Astrocyte (in vitro differentiated cells and primary cell): Measurements from ENCODE around the gene LYZL1. TPM values are rescaled to one million over a fixed set of nuclear protein-coding genes. Genes with fewer than 3 reads are reported as not detected.

Source experiments
- DNase-seq: peaks from one replicate; pipeline ENCODE4 v3.0.0-alpha.2; 2010; ENCODE audit warnings: low read depth
- FAIRE-seq: peaks from 2 replicates; lab custom pipeline; 2011; peaks lifted over from hg19 to GRCh38; lab: Jason Lieb, UNC
- H2AFZ ChIP-seq: 2 replicates; pipeline ENCODE4 v1.6.0; 2012; ENCODE audit warnings: low read depth, low read length, inconsistent platforms
- H3K27ac ChIP-seq: 2 replicates; pipeline ENCODE4 v1.5.1; 2011; ENCODE audit warnings: low read depth, low read length, inconsistent platforms
- H3K27me3 ChIP-seq: 2 replicates; pipeline ENCODE4 v1.6.0; 2011; ENCODE audit warnings: low read length, inconsistent platforms; ENCODE audit not compliant: insufficient read depth
- H3K36me3 ChIP-seq: 2 replicates; pipeline ENCODE4 v1.5.1; 2011; ENCODE audit warnings: low read length, inconsistent platforms; ENCODE audit not compliant: insufficient read depth
- H3K4me1 ChIP-seq: 2 replicates; pipeline ENCODE4 v1.5.1; 2011; ENCODE audit warnings: low read length, inconsistent platforms; ENCODE audit not compliant: insufficient read depth
- H3K4me2 ChIP-seq: 2 replicates; pipeline ENCODE4 v1.6.0; 2012; ENCODE audit warnings: low read length, inconsistent platforms
- H3K4me3 ChIP-seq: 2 replicates; pipeline ENCODE4 v1.5.1; 2011; ENCODE audit warnings: low read depth, mild to moderate bottlenecking, low read length, inconsistent platforms; ENCODE audit not compliant: insufficient read depth
- H3K79me2 ChIP-seq: 2 replicates; pipeline ENCODE4 v1.6.0; 2012; ENCODE audit warnings: mild to moderate bottlenecking, low read length, inconsistent platforms; ENCODE audit not compliant: insufficient read depth
- H3K9ac ChIP-seq: 2 replicates; pipeline ENCODE4 v1.6.0; 2012; ENCODE audit warnings: mild to moderate bottlenecking, low read length, inconsistent platforms
- H3K9me3 ChIP-seq: 2 replicates; pipeline ENCODE4 v1.5.1; 2012; ENCODE audit warnings: low read depth, mild to moderate bottlenecking, low read length, inconsistent platforms; ENCODE audit not compliant: insufficient read depth
- H4K20me1 ChIP-seq: 2 replicates; pipeline ENCODE4 v1.6.0; 2012; ENCODE audit warnings: low read length, inconsistent platforms; ENCODE audit not compliant: insufficient read depth
- H3K27ac Mint-ChIP-seq: one replicate; pipeline ENCODE4 v1.8.0; 2021; ENCODE audit warnings: mild to moderate bottlenecking, mixed read lengths; ENCODE audit not compliant: unreplicated experiment
- H3K27me3 Mint-ChIP-seq: one replicate; pipeline ENCODE4 v1.8.0; 2021; ENCODE audit warnings: low read depth, mixed read lengths; ENCODE audit not compliant: unreplicated experiment
- H3K36me3 Mint-ChIP-seq: one replicate; pipeline ENCODE4 v1.8.0; 2021; ENCODE audit warnings: low read depth, mixed read lengths; ENCODE audit not compliant: unreplicated experiment
- H3K4me1 Mint-ChIP-seq: one replicate; pipeline ENCODE4 v1.8.0; 2021; ENCODE audit warnings: low read depth, mixed read lengths; ENCODE audit not compliant: unreplicated experiment
- H3K4me3 Mint-ChIP-seq: one replicate; pipeline ENCODE4 v1.8.0; 2021; ENCODE audit warnings: mild to moderate bottlenecking, moderate library complexity, mixed read lengths; ENCODE audit not compliant: unreplicated experiment
- H3K9me3 Mint-ChIP-seq: one replicate; pipeline ENCODE4 v1.8.0; 2021; ENCODE audit warnings: mild to moderate bottlenecking, mixed read lengths; ENCODE audit not compliant: unreplicated experiment
- CTCF ChIP-seq: IDR thresholded peaks from 2 replicates; pipeline ENCODE4 v1.5.1; 2011; ENCODE audit warnings: low read depth, mild to moderate bottlenecking, inconsistent platforms, low read length, moderate library complexity; ENCODE audit not compliant: insufficient read depth
- EZH2 ChIP-seq: IDR thresholded peaks from 2 replicates; pipeline ENCODE4 v1.6.1; 2012; ENCODE audit warnings: mild to moderate bottlenecking, low read length, inconsistent platforms; ENCODE audit not compliant: insufficient read depth
- total RNA-seq: library from RNA; stranded (reverse); gene quantifications from 2 replicates; pipeline ENCODE4 v1.2.1, GENCODE V29; 2021

The LYZL1 gene
- total RNA-seq, 1 donor from 2014 or later = not detected

DNA sequence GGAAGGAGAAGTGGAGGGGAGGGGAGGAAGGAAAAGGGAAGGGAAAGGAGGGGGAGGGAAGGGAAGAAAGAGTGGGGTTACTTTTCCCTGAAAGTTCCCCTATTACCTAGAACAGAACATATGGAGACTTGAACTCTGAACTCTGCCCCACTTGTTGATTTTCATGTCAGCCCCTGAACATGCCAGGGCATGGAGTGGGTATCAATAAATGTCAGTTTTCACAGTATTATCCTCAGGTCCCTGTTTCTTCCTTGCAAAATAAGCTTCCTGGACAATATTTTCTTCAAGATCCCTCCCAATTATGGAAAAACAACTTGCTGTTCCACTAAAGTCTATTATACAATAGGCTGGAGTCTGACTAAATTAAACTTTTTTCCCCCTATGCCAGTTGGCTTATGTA is 46.9 kb upstream of the LYZL1 start:
- no peak overlapping the region for H3K9ac ChIP-seq
- H3K79me2 ChIP-seq = no peaks in the 10 kb centered on the region
- no peak overlapping the region for H3K4me3 ChIP-seq
- peaks cover 18% of the 10 kb centered on the region for H3K4me1 Mint-ChIP-seq
- no peak overlapping the region for H3K4me2 ChIP-seq
- peaks cover 6% of the 10 kb centered on the region for H3K27me3 ChIP-seq
- peaks cover 2% of the 10 kb centered on the region for H3K9me3 Mint-ChIP-seq
- no peak overlapping the region for H3K27ac ChIP-seq
- H3K4me3 Mint-ChIP-seq = no peak overlapping the region
- H3K36me3 ChIP-seq = no peaks in the 10 kb centered on the region
- TF ChIP-seq CTCF (no peak), EZH2 (no peak)
- no peak overlapping the region for H3K27ac Mint-ChIP-seq
- no peaks in the 10 kb centered on the region for H3K36me3 Mint-ChIP-seq
- H2AFZ ChIP-seq = no peak overlapping the region
- no peaks in the 10 kb centered on the region for H3K9me3 ChIP-seq
- no peaks in the 10 kb centered on the region for H3K4me1 ChIP-seq
- FAIRE-seq (no peak), DNase-seq (no peak)
- peaks cover 3% of the 10 kb centered on the region for H3K27me3 Mint-ChIP-seq
- H4K20me1 ChIP-seq = no peaks in the 10 kb centered on the region

- Histone ChIP-seq H3K27ac (no peak overlapping the region), H3K9ac (no peak overlapping the region)
- H3K27ac Mint-ChIP-seq = no peak overlapping the region
Observed at GRCh38 chr10:29243066-29243465, 45.8 kb upstream of the LYZL1 start.

More at GRCh38 chr10:29243066-29243465, 45.8 kb upstream of the LYZL1 start:
- FAIRE-seq (no peak), DNase-seq (no peak)
- Histone ChIP-seq H3K4me2 (no peak overlapping the region), H3K27me3 (peaks cover 6% of the 10 kb centered on the region), H3K4me3 (no peak overlapping the region), H3K4me1 (no peaks in the 10 kb centered on the region), H3K9me3 (no peaks in the 10 kb centered on the region), H3K36me3 (no peaks in the 10 kb centered on the region), H2AFZ (no peak overlapping the region), H4K20me1 (no peaks in the 10 kb centered on the region), H3K79me2 (no peaks in the 10 kb centered on the region)
- H3K36me3 Mint-ChIP-seq = no peaks in the 10 kb centered on the region
- peaks cover 2% of the 10 kb centered on the region for H3K9me3 Mint-ChIP-seq
- no peak overlapping the region for H3K4me3 Mint-ChIP-seq
- H3K27me3 Mint-ChIP-seq = peaks cover 3% of the 10 kb centered on the region
- H3K4me1 Mint-ChIP-seq = peaks cover 18% of the 10 kb centered on the region
- TF ChIP-seq CTCF (no peak), EZH2 (no peak)
